SK-N-SH (cell line): Measurements from ENCODE around the gene TPCN2. TPM values are rescaled to one million over a fixed set of nuclear protein-coding genes. Genes with fewer than 3 reads are reported as not detected.

Source experiments
- CTCF ChIA-PET: fragments of 300-600, 350-600 bp; formaldehyde crosslinking; extraction: SDS; loops from one replicate; lab custom pipeline; 2021; lab: Yijun Ruan, JAX
- POLR2A ChIA-PET: fragments of 350-600 bp; sonication (Branson Sonifier 250); formaldehyde crosslinking; extraction: SDS; loops from one replicate; lab custom pipeline; 2020; ENCODE audit warnings: antibody characterized with exemption, inconsistent platforms; lab: Yijun Ruan, JAX
- DNase-seq: peaks from one replicate; pipeline ENCODE4 v3.0.0; 2012
- H2AFZ ChIP-seq: fragments of 200-600 bp; sonication (generic); 2 replicates; pipeline ENCODE4 v1.8.1; 2016; ENCODE audit warnings: antibody characterized with exemption, mild to moderate bottlenecking, low read depth
- H3F3A ChIP-seq: fragments of 200-600 bp; sonication (generic); replicated peaks from 2 replicates; pipeline ENCODE3; 2016; ENCODE audit warnings: antibody characterized with exemption, mild to moderate bottlenecking; ENCODE audit not compliant: insufficient read depth
- H3K27ac ChIP-seq, 2 experiments: fragments of 200-500 bp in 1 of 2; fragments of 200-600 bp in 1 of 2; sonication (Bioruptor generic) in 1 of 2; sonication (generic), shearing (Covaris generic) in 1 of 2; 2 replicates each; pipeline versions ENCODE4 v1.5.1 to v1.6.1; 2014 to 2016; ENCODE audit warnings: low read depth in 2 of 2, inconsistent platforms in 1 of 2, low read length in 1 of 2, mild to moderate bottlenecking in 1 of 2, mixed read lengths in 1 of 2
- H3K27me3 ChIP-seq: fragments of 200-600 bp; sonication (generic), shearing (Covaris generic); 2 replicates; pipeline ENCODE4 v1.6.1; 2016; ENCODE audit warnings: mixed run types; ENCODE audit not compliant: insufficient read depth
- H3K36me3 ChIP-seq, 2 experiments: fragments of 200-500 bp in 1 of 2; fragments of 200-600 bp in 1 of 2; sonication (Bioruptor generic) in 1 of 2; sonication (generic) in 1 of 2; replicated peaks in 1 of 2; 2 replicates each; pipeline versions ENCODE3 to v1.5.1; 2014 to 2016; ENCODE audit warnings: low read length in 1 of 2, mild to moderate bottlenecking in 1 of 2; ENCODE audit not compliant: insufficient read depth in 2 of 2, control insufficient read depth in 1 of 2
- H3K4me1 ChIP-seq, 2 experiments: fragments of 200-500 bp in 1 of 2; fragments of 200-600 bp in 1 of 2; sonication (Bioruptor generic) in 1 of 2; sonication (generic), shearing (Covaris generic) in 1 of 2; 2 replicates each; pipeline versions ENCODE4 v1.5.1 to v1.6.1; 2014 to 2016; ENCODE audit warnings: low read depth in 1 of 2, low read length in 1 of 2, mixed run types in 1 of 2; ENCODE audit not compliant: insufficient read depth in 2 of 2, control insufficient read depth in 1 of 2
- H3K4me2 ChIP-seq: fragments of 200-600 bp; sonication (generic), shearing (Covaris generic); 2 replicates; pipeline ENCODE4 v1.6.1; 2017; ENCODE audit warnings: mixed run types
- H3K4me3 ChIP-seq, 2 experiments: fragments of 200-500 bp in 1 of 2; fragments of 200-600 bp in 1 of 2; sonication (Bioruptor generic) in 1 of 2; sonication (generic), shearing (Covaris generic) in 1 of 2; 2 replicates each; pipeline versions ENCODE4 v1.5.1 to v1.8.1; 2014 to 2016; ENCODE audit warnings: low read depth in 2 of 2, inconsistent platforms in 1 of 2, low read length in 1 of 2, mild to moderate bottlenecking in 1 of 2, mixed read lengths in 1 of 2, moderate library complexity in 1 of 2
- H3K79me2 ChIP-seq: fragments of 200-600 bp; sonication (generic); 2 replicates; pipeline ENCODE4 v1.8.1; 2017; ENCODE audit warnings: mild to moderate bottlenecking; ENCODE audit not compliant: insufficient read depth
- H3K9ac ChIP-seq: fragments of 200-600 bp; sonication (generic); 2 replicates; pipeline ENCODE4 v1.6.1; 2017; ENCODE audit warnings: mixed run types
- H3K9me2 ChIP-seq: fragments of 200-600 bp; sonication (generic); 2 replicates; pipeline ENCODE4 v1.6.1; 2017; ENCODE audit warnings: mixed run types
- H3K9me3 ChIP-seq: fragments of 200-600 bp; sonication (generic); 2 replicates; pipeline ENCODE4 v1.6.1; 2017; ENCODE audit warnings: mixed run types, mild to moderate bottlenecking, moderate library complexity
- H4K20me1 ChIP-seq: fragments of 200-600 bp; sonication (generic); 2 replicates; pipeline ENCODE4 v1.6.1; 2017; ENCODE audit warnings: mild to moderate bottlenecking, mixed run types; ENCODE audit not compliant: insufficient read depth
- ELF1 ChIP-seq: IDR thresholded peaks from 2 replicates; pipeline ENCODE4 v1.4.0; 2012
- EP300 ChIP-seq, 2 experiments: IDR thresholded peaks; 2 replicates each; pipeline versions ENCODE4 v1.4.0 to v1.6.1; 2012; ENCODE audit warnings: borderline replicate concordance in 1 of 2, low read depth in 1 of 2, low read length in 1 of 2
- FOSL2 ChIP-seq: IDR thresholded peaks from 2 replicates; pipeline ENCODE4 v1.4.0; 2012; ENCODE audit warnings: low read depth, mild to moderate bottlenecking, moderate library complexity, borderline replicate concordance
- FOXM1 ChIP-seq: IDR thresholded peaks from 2 replicates; pipeline ENCODE4 v1.4.0; 2012; ENCODE audit warnings: low read depth, mild to moderate bottlenecking
- GABPA ChIP-seq: IDR thresholded peaks from 2 replicates; pipeline ENCODE4 v1.4.0; 2012; ENCODE audit warnings: low read depth, mild to moderate bottlenecking
- MAX ChIP-seq: IDR thresholded peaks from 2 replicates; pipeline ENCODE4 v1.4.0; 2012; ENCODE audit warnings: low read depth
- MXI1 ChIP-seq: IDR thresholded peaks from 2 replicates; pipeline ENCODE4 v1.6.1; 2012; ENCODE audit warnings: mild to moderate bottlenecking, low read depth, low read length, improper control_type of control experiment
- RAD21 ChIP-seq: IDR thresholded peaks from 2 replicates; pipeline ENCODE4 v1.6.1; 2012; ENCODE audit warnings: mild to moderate bottlenecking, low read length
- RXRA ChIP-seq: IDR thresholded peaks from 2 replicates; pipeline ENCODE4 v1.4.0; 2012; ENCODE audit warnings: low read depth, mild to moderate bottlenecking, borderline replicate concordance
- YY1 ChIP-seq: IDR thresholded peaks from 2 replicates; pipeline ENCODE4 v1.4.0; 2012; ENCODE audit warnings: low read depth, mild to moderate bottlenecking
- WGBS: methylation state at CpG from one replicate; pipeline ENCODE4 v1.1.6; 2017; ENCODE audit warnings: low lambda C conversion rate; 5-methylcytosine and 5-hydroxymethylcytosine counted together
- polyA plus RNA-seq, 3 experiments: library from polyadenylated mRNA; depleted of rRNA; stranded (reverse); fragments of >200 nt; gene quantifications; 2 replicates each; pipeline ENCODE4 v1.2.3, GENCODE V29; 2012
- TF ChIP-seq, protein P1 (sequence below): IDR thresholded peaks from 2 replicates; pipeline ENCODE4 v1.6.1; 2012; ENCODE audit warnings: mild to moderate bottlenecking, low read depth, low read length, moderate library complexity
- TF ChIP-seq, protein P2 (sequence below): fragments of 200-600 bp; sonication (generic); IDR thresholded peaks from 2 replicates; pipeline ENCODE4 v1.6.1; 2017; ENCODE audit warnings: antibody characterized with exemption, mild to moderate bottlenecking, moderate library complexity

Gene TPCN2
- polyA plus RNA-seq, 1 of the 3 experiments (the other 2 are of a cell fraction): 8.7 TPM

GRCh38 chr11:69037074-69037473, 11.7 kb upstream of the TPCN2 start (continued):
- TF ChIP-seq, protein P1, sequence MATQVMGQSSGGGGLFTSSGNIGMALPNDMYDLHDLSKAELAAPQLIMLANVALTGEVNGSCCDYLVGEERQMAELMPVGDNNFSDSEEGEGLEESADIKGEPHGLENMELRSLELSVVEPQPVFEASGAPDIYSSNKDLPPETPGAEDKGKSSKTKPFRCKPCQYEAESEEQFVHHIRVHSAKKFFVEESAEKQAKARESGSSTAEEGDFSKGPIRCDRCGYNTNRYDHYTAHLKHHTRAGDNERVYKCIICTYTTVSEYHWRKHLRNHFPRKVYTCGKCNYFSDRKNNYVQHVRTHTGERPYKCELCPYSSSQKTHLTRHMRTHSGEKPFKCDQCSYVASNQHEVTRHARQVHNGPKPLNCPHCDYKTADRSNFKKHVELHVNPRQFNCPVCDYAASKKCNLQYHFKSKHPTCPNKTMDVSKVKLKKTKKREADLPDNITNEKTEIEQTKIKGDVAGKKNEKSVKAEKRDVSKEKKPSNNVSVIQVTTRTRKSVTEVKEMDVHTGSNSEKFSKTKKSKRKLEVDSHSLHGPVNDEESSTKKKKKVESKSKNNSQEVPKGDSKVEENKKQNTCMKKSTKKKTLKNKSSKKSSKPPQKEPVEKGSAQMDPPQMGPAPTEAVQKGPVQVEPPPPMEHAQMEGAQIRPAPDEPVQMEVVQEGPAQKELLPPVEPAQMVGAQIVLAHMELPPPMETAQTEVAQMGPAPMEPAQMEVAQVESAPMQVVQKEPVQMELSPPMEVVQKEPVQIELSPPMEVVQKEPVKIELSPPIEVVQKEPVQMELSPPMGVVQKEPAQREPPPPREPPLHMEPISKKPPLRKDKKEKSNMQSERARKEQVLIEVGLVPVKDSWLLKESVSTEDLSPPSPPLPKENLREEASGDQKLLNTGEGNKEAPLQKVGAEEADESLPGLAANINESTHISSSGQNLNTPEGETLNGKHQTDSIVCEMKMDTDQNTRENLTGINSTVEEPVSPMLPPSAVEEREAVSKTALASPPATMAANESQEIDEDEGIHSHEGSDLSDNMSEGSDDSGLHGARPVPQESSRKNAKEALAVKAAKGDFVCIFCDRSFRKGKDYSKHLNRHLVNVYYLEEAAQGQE: no peak
- TF ChIP-seq FOXM1: no peak
- TF ChIP-seq, all 33 proteins: peak for 0

- CTCF ChIA-PET: no interaction called here
Measured at GRCh38 chr11:69037544-69037943, 11.2 kb upstream of the TPCN2 start.

DNA sequence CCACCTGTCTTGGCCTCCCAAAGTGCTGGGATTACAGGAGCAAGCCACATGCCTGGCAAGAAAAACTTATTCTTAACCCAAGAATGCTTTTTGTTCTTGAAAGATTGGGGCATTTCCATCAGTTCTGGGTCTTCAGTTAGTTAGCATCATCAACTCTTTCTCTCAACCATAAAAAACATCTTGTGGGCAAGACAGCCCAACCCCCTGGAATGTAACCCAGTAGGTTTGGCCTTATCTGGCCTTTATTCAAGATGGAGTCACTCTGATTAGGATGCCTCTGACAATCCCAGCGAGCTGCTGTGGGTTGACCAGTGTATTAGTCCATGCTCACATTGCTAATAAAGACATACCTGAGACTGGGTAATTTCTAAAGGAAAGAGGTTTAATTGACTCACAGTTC, 9.2 kb upstream of the TPCN2 start:
- no peak overlapping the region for H2AFZ ChIP-seq
- H3K27me3 ChIP-seq: no peaks in the 10 kb centered on the region
- DNase-seq: no peak
- POLR2A ChIA-PET: no interaction called here
- H3K9me2 ChIP-seq: no peaks in the 10 kb centered on the region
- H3K36me3 ChIP-seq: no peaks in the 10 kb centered on the region
- H4K20me1 ChIP-seq: no peaks in the 10 kb centered on the region
- no peak overlapping the region for H3K9ac ChIP-seq
- CTCF ChIA-PET: no interaction called here
- H3K4me2 ChIP-seq: no peak overlapping the region
- no peak for TF ChIP-seq YY1
- no peak for TF ChIP-seq EP300 (IDR thresholded peaks at IDR 0.05; ENCODE audit: borderline replicate concordance in 1 of 2, low read depth in 1 of 2, low read length in 1 of 2)
- TF ChIP-seq, protein P1: no peak
- no peak overlapping the region for H3K27ac ChIP-seq
- H3F3A ChIP-seq: no peaks in the 10 kb centered on the region
- H3K4me3 ChIP-seq: no peak overlapping the region
- H3K4me1 ChIP-seq: peaks cover 2 to 22% of the 10 kb centered on the region in 2 experiments; a peak in 3 of 4 replicates
- no peaks in the 10 kb centered on the region for H3K79me2 ChIP-seq
- WGBS: 70% methylated on average over 1 of the region's 1 CpG
- H3K9me3 ChIP-seq: no peaks in the 10 kb centered on the region

More at GRCh38 chr11:69037544-69037943, 11.2 kb upstream of the TPCN2 start:
- TF ChIP-seq RAD21 (no peak), MAX (no peak), ELF1 (no peak), MXI1 (no peak), GABPA (no peak), FOSL2 (no peak), RXRA (no peak), EP300 (IDR thresholded peaks at IDR 0.05; ENCODE audit: borderline replicate concordance in 1 of 2, low read depth in 1 of 2, low read length in 1 of 2) (no peak)
- TF ChIP-seq, protein P2, sequence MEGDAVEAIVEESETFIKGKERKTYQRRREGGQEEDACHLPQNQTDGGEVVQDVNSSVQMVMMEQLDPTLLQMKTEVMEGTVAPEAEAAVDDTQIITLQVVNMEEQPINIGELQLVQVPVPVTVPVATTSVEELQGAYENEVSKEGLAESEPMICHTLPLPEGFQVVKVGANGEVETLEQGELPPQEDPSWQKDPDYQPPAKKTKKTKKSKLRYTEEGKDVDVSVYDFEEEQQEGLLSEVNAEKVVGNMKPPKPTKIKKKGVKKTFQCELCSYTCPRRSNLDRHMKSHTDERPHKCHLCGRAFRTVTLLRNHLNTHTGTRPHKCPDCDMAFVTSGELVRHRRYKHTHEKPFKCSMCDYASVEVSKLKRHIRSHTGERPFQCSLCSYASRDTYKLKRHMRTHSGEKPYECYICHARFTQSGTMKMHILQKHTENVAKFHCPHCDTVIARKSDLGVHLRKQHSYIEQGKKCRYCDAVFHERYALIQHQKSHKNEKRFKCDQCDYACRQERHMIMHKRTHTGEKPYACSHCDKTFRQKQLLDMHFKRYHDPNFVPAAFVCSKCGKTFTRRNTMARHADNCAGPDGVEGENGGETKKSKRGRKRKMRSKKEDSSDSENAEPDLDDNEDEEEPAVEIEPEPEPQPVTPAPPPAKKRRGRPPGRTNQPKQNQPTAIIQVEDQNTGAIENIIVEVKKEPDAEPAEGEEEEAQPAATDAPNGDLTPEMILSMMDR: no peak
- no peak overlapping the region for H3K4me2 ChIP-seq
- POLR2A ChIA-PET: no interaction called here
- no peaks in the 10 kb centered on the region for H3K27me3 ChIP-seq
- no peaks in the 10 kb centered on the region for H3K36me3 ChIP-seq
- H3F3A ChIP-seq: no peaks in the 10 kb centered on the region
- H3K4me3 ChIP-seq: no peak overlapping the region
- no peaks in the 10 kb centered on the region for H3K79me2 ChIP-seq
- H3K9me3 ChIP-seq: no peaks in the 10 kb centered on the region
- peaks cover 0 to 17% of the 10 kb centered on the region in 2 experiments; a peak in 2 of 4 replicates for H3K4me1 ChIP-seq
- H3K27ac ChIP-seq: no peak overlapping the region
- no peak overlapping the region for H3K9ac ChIP-seq
- no peaks in the 10 kb centered on the region for H3K9me2 ChIP-seq
- H4K20me1 ChIP-seq: no peaks in the 10 kb centered on the region
- 80% methylated on average over 8 of the region's 8 CpGs for WGBS
- no peak for DNase-seq
- H2AFZ ChIP-seq: no peak overlapping the region
